ENCODE measurements around the gene SMARCB1.

Gene SMARCB1

DNA sequence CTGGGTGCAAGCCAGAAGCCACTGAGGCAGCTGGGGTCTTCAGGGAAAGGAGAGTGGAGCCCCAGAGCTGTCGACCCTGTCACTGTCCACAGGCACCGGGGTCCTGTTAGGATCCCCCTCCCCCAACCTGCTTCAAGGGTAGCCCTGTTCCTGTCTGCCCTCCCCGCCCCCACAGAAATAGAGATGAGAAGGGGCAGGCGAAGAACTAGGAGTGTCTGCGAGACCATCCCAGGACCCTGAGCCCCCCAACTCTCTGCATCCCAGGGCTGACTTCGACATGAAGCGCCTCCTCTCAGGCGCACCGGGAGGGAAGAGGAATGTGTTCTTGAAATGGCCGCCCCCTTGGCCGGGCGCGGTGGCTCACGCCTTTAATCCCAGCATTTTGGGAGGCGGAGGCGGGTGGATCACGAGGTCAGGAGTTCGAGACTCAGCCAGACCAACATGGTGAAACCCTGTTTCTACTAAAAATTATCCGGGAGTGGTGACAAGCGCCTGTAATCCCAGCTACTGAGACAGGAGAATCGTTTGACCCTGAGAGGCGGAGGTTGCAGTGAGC is 35.2 kb upstream of the SMARCB1 start:
- Histone ChIP-seq H3K27me3 (replicated peaks; ENCODE audit: control insufficient read depth, insufficient read depth, low read length) (no peaks in the 10 kb centered on the region), H3K36me3 (ENCODE audit: control insufficient read depth, insufficient read depth, low read length) (no peaks in the 10 kb centered on the region), H3K4me3 (replicated peaks; ENCODE audit: low read depth, low read length) (peak overlapping the region; percentile 80)
- DNase-seq (ENCODE audit: extremely low read depth, insufficient read length) = no peak
- TF ChIP-seq, protein P1, sequence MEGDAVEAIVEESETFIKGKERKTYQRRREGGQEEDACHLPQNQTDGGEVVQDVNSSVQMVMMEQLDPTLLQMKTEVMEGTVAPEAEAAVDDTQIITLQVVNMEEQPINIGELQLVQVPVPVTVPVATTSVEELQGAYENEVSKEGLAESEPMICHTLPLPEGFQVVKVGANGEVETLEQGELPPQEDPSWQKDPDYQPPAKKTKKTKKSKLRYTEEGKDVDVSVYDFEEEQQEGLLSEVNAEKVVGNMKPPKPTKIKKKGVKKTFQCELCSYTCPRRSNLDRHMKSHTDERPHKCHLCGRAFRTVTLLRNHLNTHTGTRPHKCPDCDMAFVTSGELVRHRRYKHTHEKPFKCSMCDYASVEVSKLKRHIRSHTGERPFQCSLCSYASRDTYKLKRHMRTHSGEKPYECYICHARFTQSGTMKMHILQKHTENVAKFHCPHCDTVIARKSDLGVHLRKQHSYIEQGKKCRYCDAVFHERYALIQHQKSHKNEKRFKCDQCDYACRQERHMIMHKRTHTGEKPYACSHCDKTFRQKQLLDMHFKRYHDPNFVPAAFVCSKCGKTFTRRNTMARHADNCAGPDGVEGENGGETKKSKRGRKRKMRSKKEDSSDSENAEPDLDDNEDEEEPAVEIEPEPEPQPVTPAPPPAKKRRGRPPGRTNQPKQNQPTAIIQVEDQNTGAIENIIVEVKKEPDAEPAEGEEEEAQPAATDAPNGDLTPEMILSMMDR (IDR thresholded peaks at IDR 0.05; ENCODE audit: insufficient read depth, low read length, poor library complexity, severe bottlenecking) = no peak

DNA sequence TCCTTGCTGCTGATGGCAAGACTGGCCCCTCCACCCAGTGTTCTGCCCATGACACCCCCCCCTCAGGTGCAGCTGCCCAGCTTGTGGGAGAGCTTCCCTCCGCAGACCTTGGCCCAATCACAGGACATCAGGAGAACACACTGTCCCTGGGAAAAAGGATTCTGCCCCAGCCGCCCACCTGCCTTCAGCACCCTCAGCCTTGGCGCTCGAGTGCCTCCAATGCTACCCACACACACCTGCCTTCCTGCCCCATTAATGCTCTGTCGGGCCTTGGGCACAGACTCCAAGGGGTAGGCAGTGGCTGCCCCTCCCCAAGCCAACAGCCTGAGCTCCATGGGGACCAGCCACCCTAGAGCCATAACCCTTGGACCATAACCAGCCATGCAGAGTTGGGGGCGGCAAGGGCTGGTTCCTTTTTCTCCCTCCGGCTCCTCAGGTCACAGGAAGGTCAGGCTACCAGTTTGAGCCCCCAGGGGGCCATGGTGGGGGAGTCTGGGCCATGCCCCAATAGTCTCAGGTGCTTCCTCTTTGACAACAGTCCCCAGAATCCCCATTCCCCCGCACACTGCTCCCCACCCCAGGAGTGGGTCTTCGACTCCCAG is 34.6 kb upstream of the SMARCB1 start:
- peak; percentile 78 for DNase-seq (ENCODE audit: extremely low read depth, insufficient read length)
- TF ChIP-seq, protein P1 (IDR thresholded peaks at IDR 0.05; ENCODE audit: insufficient read depth, low read length, poor library complexity, severe bottlenecking) = no peak
- H3K4me3 ChIP-seq (replicated peaks; ENCODE audit: low read depth, low read length) = peak overlapping the region; percentile 80
- H3K27me3 ChIP-seq (replicated peaks; ENCODE audit: control insufficient read depth, insufficient read depth, low read length) = no peaks in the 10 kb centered on the region
- no peaks in the 10 kb centered on the region for H3K36me3 ChIP-seq (ENCODE audit: control insufficient read depth, insufficient read depth, low read length)

DNA sequence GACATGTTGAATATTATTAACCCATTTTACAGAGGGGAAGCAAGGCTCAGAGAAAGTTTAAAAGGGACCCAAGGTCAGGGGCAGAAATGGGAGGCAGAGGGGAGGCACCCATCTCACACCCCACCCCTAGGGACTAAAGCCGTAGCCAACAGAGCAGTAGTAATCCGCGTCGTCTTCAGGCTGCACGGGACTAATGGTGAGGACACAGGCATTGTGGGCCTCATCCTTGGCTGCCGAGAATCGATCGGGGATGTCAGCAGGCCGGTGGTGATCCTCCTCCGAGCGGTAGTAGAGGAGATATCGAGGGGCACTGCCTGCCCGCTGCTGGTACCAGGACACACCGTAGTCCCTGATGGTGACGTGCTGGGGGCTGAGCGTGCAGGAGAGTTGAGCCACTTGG is 34.0 kb upstream of the SMARCB1 start:
- TF ChIP-seq, protein P1 (IDR thresholded peaks at IDR 0.05; ENCODE audit: insufficient read depth, low read length, poor library complexity, severe bottlenecking) = no peak
- Histone ChIP-seq H3K4me3 (replicated peaks; ENCODE audit: low read depth, low read length) (peak overlapping the region; percentile 8; the same call in 1 of the 2 replicates), H3K36me3 (ENCODE audit: control insufficient read depth, insufficient read depth, low read length) (no peaks in the 10 kb centered on the region), H3K27me3 (replicated peaks; ENCODE audit: control insufficient read depth, insufficient read depth, low read length) (no peaks in the 10 kb centered on the region)
- no peak for DNase-seq (ENCODE audit: extremely low read depth, insufficient read length)

DNA sequence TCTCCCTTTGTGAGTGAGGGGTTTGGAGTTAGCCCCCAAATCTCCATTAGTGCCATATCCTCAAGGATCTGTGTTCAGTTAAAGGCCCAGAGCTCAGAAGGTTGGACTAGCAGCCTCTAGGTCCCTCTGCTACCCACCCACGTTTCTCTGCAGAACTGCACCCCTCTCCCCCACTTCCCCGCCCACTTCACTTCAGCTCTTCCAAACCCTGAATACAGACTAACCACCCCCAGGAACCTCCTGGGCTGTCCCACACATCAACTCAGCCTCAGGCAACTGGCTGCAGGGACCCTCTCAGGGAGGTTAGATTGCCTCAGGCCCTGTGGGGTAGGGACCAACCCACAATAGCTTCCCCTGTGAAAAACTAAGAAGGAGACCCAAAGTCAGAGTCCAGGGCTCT is 33.4 kb upstream of the SMARCB1 start:
- TF ChIP-seq, protein P1 (IDR thresholded peaks at IDR 0.05; ENCODE audit: insufficient read depth, low read length, poor library complexity, severe bottlenecking) = no peak
- no peak for DNase-seq (ENCODE audit: extremely low read depth, insufficient read length)
- no peaks in the 10 kb centered on the region for H3K27me3 ChIP-seq (replicated peaks; ENCODE audit: control insufficient read depth, insufficient read depth, low read length)
- H3K36me3 ChIP-seq (ENCODE audit: control insufficient read depth, insufficient read depth, low read length) = no peaks in the 10 kb centered on the region
- H3K4me3 ChIP-seq (replicated peaks; ENCODE audit: low read depth, low read length) = peak overlapping the region; percentile 8

DNA sequence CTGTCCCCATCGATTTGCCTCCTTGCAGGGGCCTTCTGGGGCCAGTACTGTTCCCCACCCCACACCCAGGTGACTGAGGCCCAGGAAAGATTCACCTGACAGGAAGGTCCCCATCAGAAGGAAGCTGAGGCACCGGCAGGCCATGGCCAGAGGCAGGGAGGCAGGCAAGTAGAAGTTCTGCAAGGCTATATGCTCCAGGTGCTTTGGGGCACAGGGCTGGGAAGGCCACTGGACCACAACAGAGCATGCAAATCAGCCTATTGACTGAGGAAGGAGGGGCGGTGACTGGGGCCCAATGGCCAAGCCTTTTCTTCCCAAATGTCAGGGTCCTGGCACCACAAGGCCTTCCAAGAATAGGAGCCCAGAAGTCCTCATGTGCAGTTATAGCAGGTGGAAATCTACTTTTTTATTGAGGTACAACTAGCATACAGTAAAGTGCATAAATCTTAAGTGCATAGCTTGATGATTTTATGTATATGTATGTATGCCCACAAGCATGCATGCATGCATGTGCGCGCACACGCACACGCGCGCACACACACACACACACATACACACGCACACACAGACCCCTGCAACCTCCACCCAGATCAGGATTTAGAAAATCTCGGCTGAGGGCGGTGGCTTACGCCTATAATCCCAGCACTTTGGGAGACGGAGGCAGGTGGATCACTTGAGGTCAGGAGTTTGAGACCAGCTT is 32.4 kb upstream of the SMARCB1 start, which contains the start of gene VPREB3:
Gene VPREB3, minus strand, starts transcription at position 206 of the 700 bp plus-strand sequence. Its CDS starts 62 bp downstream, at position 144.
- TF ChIP-seq, protein P1 (IDR thresholded peaks at IDR 0.05; ENCODE audit: insufficient read depth, low read length, poor library complexity, severe bottlenecking) = no peak
- peak; percentile 65 for DNase-seq (ENCODE audit: extremely low read depth, insufficient read length)
- Histone ChIP-seq H3K27me3 (replicated peaks; ENCODE audit: control insufficient read depth, insufficient read depth, low read length) (no peaks in the 10 kb centered on the region), H3K36me3 (ENCODE audit: control insufficient read depth, insufficient read depth, low read length) (no peaks in the 10 kb centered on the region), H3K4me3 (replicated peaks; ENCODE audit: low read depth, low read length) (peak within 1 kb of the TSS; percentile 43)

Measured in GM06990 (cell line).